Measurements from ENCODE around the gene TPCN1. TPM values are rescaled to one million over a fixed set of nuclear protein-coding genes. Genes with fewer than 3 reads are reported as not detected.

Gene TPCN1
- 10 to 100 TPM; 74.7 to 84.0 TPM for total RNA-seq

- Mint-ChIP-seq H3K4me3 (peak within 1 kb of the TSS; percentile 87 to 91), H3K9me3 (no peaks in the 10 kb centered on the region), H3K27ac (peak within 1 kb of the TSS; percentile 87), H3K27me3 (ENCODE audit: low read depth) (no peaks in the 10 kb centered on the region), H3K36me3 (ENCODE audit: insufficient read depth in 2 of 2) (no peaks in the 10 kb centered on the region), H3K4me1 (ENCODE audit: low read depth) (peaks cover 48% of the 10 kb centered on the region)
- DNase-seq (peak; percentile 99 to 100), ATAC-seq (replicated peaks in 1 of 2) (peak; percentile 92 to 94)
Observed at GRCh38 chr12:113221181-113221996, at the start of gene TPCN1. TPCN1 (plus strand) TSS chr12:113221464; CDS start chr12:113226853, 5,389 bp downstream.

GRCh38 chr12:113171543-113171942 lies 49.7 kb upstream of the TPCN1 start:
- H3K9me3 Mint-ChIP-seq = no peaks in the 10 kb centered on the region
- no peaks in the 10 kb centered on the region for H3K27me3 Mint-ChIP-seq (ENCODE audit: low read depth)
- DNase-seq = no peak
- no peak overlapping the region for H3K4me3 Mint-ChIP-seq
- H3K4me1 Mint-ChIP-seq (ENCODE audit: low read depth) = peaks cover 5% of the 10 kb centered on the region
- H3K36me3 Mint-ChIP-seq (ENCODE audit: insufficient read depth in 2 of 2) = peaks cover 10 to 41% of the 10 kb centered on the region in 2 donors
- no peak for ATAC-seq (replicated peaks in 1 of 2)
- no peak overlapping the region for H3K27ac Mint-ChIP-seq

DNA sequence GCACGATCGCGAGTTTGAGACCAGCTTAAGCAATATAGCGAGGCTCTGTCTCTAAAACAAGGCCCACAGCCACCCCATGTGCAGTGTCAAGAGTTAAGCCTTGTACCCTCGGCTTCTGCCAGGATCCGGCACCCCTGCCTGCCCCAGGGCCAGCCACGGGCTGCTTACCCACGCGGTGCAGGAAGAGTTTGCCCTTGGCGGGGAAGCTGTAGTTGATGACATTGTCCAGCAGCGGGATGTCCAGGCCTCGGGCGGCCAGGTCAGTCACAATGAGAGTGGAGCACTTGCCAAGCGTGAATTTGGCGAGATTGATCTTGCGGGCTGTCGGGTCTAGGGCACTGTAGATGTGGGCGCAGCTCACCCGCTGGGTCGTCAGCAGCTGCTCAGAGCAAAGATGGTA lies 49.1 kb upstream of the TPCN1 start:
- H3K4me3 Mint-ChIP-seq = no peak overlapping the region
- peaks cover 5% of the 10 kb centered on the region for H3K4me1 Mint-ChIP-seq (ENCODE audit: low read depth)
- H3K27me3 Mint-ChIP-seq (ENCODE audit: low read depth) = no peaks in the 10 kb centered on the region
- no peaks in the 10 kb centered on the region for H3K9me3 Mint-ChIP-seq
- no peak for DNase-seq
- peaks cover 15 to 42% of the 10 kb centered on the region in 2 donors for H3K36me3 Mint-ChIP-seq (ENCODE audit: insufficient read depth in 2 of 2)
- ATAC-seq (replicated peaks in 1 of 2) = no peak
- no peak overlapping the region for H3K27ac Mint-ChIP-seq

- H3K4me1 Mint-ChIP-seq (ENCODE audit: low read depth) = peaks cover 5% of the 10 kb centered on the region
- no peak for ATAC-seq (replicated peaks in 1 of 2)
- H3K27me3 Mint-ChIP-seq (ENCODE audit: low read depth) = no peaks in the 10 kb centered on the region
- no peak overlapping the region for H3K4me3 Mint-ChIP-seq
- H3K36me3 Mint-ChIP-seq (ENCODE audit: insufficient read depth in 2 of 2) = peaks cover 16 to 47% of the 10 kb centered on the region in 2 donors
- H3K9me3 Mint-ChIP-seq = peaks cover 0 to 1% of the 10 kb centered on the region in 2 donors
- no peak for DNase-seq
- H3K27ac Mint-ChIP-seq = no peak overlapping the region
Observed at GRCh38 chr12:113173081-113173698, 48.1 kb upstream of the TPCN1 start.

DNA sequence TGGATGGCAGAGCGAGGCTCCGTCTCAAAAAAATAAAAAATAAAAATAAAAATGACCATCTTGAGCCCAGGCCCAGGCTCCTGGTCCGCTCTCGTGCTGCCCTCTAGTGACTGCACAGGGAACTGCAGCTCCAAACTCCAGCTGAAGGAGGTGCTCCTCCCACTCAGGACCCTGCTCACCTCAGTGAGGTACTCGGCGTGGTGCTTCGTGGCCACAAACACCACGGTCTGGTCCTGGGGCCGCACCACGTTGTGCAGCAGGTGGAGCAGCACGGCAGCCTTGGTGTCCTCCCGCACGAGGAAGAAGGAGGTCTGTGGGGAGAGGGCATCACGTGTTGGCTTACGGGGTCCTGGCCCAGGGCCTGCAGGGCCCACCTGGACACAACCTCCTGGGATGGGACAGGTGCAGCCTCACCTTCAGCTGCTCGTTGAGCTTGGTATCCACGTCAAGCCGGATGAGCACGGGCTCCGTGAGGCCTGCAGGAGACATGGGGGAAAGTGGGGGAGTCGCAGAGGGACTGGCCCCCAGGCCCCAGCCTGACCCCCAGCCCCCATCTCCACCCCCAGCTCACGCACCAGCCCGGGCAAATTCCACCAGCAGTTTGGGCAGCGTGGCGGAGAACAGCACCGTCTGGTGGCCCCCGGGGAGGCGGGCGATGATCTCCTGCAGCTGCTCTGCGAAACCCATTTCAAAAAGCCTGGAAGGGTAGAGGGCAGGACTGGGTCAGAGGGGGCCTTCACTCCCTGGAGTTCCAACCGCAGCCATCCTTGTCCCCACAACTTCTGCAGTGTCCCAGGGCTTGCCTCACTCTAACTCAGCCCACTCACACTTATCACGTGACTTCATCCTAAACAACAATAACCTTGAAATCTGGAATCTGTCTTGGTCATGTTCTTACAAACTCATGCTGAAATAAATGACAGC lies 46.5 kb upstream of the TPCN1 start:
- peak; percentile 83 to 85 for DNase-seq
- Mint-ChIP-seq H3K36me3 (ENCODE audit: insufficient read depth in 2 of 2) (peaks cover 16 to 52% of the 10 kb centered on the region in 2 donors), H3K27ac (peak overlapping the region; percentile 6), H3K4me3 (no peak overlapping the region), H3K27me3 (ENCODE audit: low read depth) (no peaks in the 10 kb centered on the region), H3K4me1 (ENCODE audit: low read depth) (peaks cover 5% of the 10 kb centered on the region), H3K9me3 (peaks cover 0 to 1% of the 10 kb centered on the region in 2 donors)
- peak; percentile 83 for ATAC-seq (replicated peaks in 1 of 2)

- Mint-ChIP-seq H3K27me3 (ENCODE audit: low read depth) (no peaks in the 10 kb centered on the region), H3K36me3 (ENCODE audit: insufficient read depth in 2 of 2) (peaks cover 9 to 26% of the 10 kb centered on the region in 2 donors), H3K27ac (no peak overlapping the region), H3K9me3 (peaks cover 0 to 1% of the 10 kb centered on the region in 2 donors), H3K4me3 (no peak overlapping the region), H3K4me1 (ENCODE audit: low read depth) (peaks cover 18% of the 10 kb centered on the region)
- ATAC-seq (replicated peaks in 1 of 2) = no peak
- DNase-seq = no peak
Observed at GRCh38 chr12:113179023-113179422, 42.2 kb upstream of the TPCN1 start.

DNA sequence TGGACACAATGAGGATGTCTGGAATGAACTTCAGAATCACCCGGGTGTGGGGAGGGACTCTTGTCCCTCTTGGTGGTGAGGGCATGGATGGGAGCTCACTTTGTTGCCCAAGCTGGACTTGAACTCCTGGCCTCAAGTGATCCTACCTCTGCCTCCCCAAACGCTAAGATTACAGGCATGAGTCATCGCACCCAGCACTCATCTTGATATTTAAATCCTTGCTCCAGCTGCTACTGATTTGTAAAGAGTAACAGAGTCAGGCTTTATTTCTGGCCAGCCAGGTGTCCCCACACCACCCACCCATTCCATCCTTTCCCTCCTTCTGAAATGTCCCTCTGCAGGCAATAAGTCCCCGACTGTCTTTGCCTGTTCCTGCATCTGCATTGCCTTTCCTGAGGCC lies 40.9 kb upstream of the TPCN1 start:
- DNase-seq (no peak), ATAC-seq (replicated peaks in 1 of 2) (no peak)
- Mint-ChIP-seq H3K4me1 (ENCODE audit: low read depth) (peaks cover 20% of the 10 kb centered on the region), H3K27ac (no peak overlapping the region), H3K27me3 (ENCODE audit: low read depth) (no peaks in the 10 kb centered on the region), H3K4me3 (no peak overlapping the region), H3K9me3 (peaks cover 0 to 1% of the 10 kb centered on the region in 2 donors), H3K36me3 (ENCODE audit: insufficient read depth in 2 of 2) (peaks cover 7 to 24% of the 10 kb centered on the region in 2 donors)

GRCh38 chr12:113181975-113182374 lies 39.3 kb upstream of the TPCN1 start:
- peaks cover 4 to 16% of the 10 kb centered on the region in 2 donors for H3K36me3 Mint-ChIP-seq (ENCODE audit: insufficient read depth in 2 of 2)
- H3K27me3 Mint-ChIP-seq (ENCODE audit: low read depth) = no peaks in the 10 kb centered on the region
- ATAC-seq (replicated peaks in 1 of 2) = no peak
- no peak for DNase-seq
- no peak overlapping the region for H3K4me3 Mint-ChIP-seq
- H3K4me1 Mint-ChIP-seq (ENCODE audit: low read depth) = peaks cover 30% of the 10 kb centered on the region
- peaks cover 0 to 1% of the 10 kb centered on the region in 2 donors for H3K9me3 Mint-ChIP-seq
- H3K27ac Mint-ChIP-seq = peak overlapping the region; percentile 54

- Mint-ChIP-seq H3K36me3 (ENCODE audit: insufficient read depth in 2 of 2) (peaks cover 2 to 16% of the 10 kb centered on the region in 2 donors), H3K4me1 (ENCODE audit: low read depth) (peaks cover 38% of the 10 kb centered on the region), H3K27me3 (ENCODE audit: low read depth) (no peaks in the 10 kb centered on the region), H3K9me3 (no peaks in the 10 kb centered on the region), H3K4me3 (peak overlapping the region; percentile 82 to 92), H3K27ac (peak overlapping the region; percentile 34)
- no peak for ATAC-seq (replicated peaks in 1 of 2)
- no peak for DNase-seq
Observed at GRCh38 chr12:113183030-113183589, 38.2 kb upstream of the TPCN1 start.

DNA sequence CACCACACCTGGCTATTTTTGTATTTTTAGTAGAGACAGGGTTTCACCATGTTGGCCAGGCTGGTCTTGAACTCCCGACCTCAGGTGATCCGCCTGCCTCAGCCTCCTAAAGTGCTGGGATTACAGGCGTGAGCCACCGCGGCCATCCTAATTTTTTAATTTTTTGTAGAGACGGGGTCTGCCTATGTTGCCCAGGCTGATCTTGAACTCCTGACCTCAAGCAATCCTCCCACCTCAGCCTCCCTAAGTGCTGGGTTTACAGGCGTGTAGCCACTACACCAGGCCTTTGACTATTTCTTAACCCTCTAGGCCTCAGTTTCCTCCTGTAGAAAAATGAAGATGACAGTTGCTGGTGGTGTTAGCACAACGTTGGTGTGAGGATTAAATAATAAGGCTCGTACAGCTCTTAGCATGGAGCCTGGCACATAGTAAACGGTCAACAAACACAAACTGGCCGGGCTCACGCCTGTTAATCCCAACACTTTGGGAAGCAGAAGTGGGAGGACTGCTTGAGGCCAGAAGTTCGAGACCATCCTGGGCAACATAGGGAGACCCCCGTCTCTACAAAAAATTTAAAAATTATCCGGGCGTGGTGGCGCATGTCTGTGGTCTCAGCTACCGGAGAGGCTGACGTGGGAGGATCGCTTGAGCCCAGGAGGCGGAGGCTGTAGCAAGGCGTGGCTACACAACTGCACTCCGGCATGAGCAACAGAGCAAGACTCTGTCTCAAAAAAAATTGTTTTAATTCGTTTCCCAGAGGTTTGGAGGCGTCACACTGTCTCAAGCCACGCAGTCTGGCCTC lies 37.0 kb upstream of the TPCN1 start:
- no peaks in the 10 kb centered on the region for H3K27me3 Mint-ChIP-seq (ENCODE audit: low read depth)
- peaks cover 38% of the 10 kb centered on the region for H3K4me1 Mint-ChIP-seq (ENCODE audit: low read depth)
- peak overlapping the region; percentile 82 to 92 for H3K4me3 Mint-ChIP-seq
- ATAC-seq (replicated peaks in 1 of 2) = peak; percentile 71 to 72
- no peak for DNase-seq
- H3K36me3 Mint-ChIP-seq (ENCODE audit: insufficient read depth in 2 of 2) = peaks cover 3 to 11% of the 10 kb centered on the region in 2 donors
- H3K9me3 Mint-ChIP-seq = no peaks in the 10 kb centered on the region
- peak overlapping the region; percentile 87 for H3K27ac Mint-ChIP-seq

DNA sequence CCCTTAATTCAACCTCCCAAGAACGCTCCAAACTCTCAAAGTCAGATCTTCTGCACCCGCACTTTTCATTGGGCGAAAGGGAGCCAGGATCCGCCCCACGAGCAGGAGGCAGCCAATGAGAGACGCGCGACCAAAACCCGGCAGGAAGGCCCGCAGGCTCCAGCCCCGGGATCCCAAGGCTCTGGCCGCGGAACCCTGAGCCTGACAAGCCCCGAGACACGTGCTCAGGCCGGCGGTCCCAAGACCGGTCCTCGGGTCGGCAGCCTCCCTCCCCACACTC lies 36.4 kb upstream of the TPCN1 start:
- peak overlapping the region; percentile 87 for H3K27ac Mint-ChIP-seq
- H3K9me3 Mint-ChIP-seq = no peaks in the 10 kb centered on the region
- no peaks in the 10 kb centered on the region for H3K27me3 Mint-ChIP-seq (ENCODE audit: low read depth)
- H3K4me3 Mint-ChIP-seq = peak overlapping the region; percentile 82 to 92
- ATAC-seq (replicated peaks in 1 of 2) (peak; percentile 87 to 90), DNase-seq (peak; percentile 89 to 93)
- peaks cover 5 to 12% of the 10 kb centered on the region in 2 donors for H3K36me3 Mint-ChIP-seq (ENCODE audit: insufficient read depth in 2 of 2)
- H3K4me1 Mint-ChIP-seq (ENCODE audit: low read depth) = peaks cover 38% of the 10 kb centered on the region

All from activated T-cell treated with anti-CD3 and anti-CD28 coated beads, Interleukin-2, amount 50 U/mL, for 72 hours (primary cell).